GM19328 (cell line): Measurements from ENCODE around the gene IRX1.

Experiments
- ATAC-seq: cut with Tn5 transposase; IDR thresholded peaks from one replicate; pipeline ENCODE4 v1.9.1; 2021; ENCODE audit warnings: mild to moderate bottlenecking, moderate library complexity; ENCODE audit not compliant: unreplicated experiment

Gene IRX1

DNA sequence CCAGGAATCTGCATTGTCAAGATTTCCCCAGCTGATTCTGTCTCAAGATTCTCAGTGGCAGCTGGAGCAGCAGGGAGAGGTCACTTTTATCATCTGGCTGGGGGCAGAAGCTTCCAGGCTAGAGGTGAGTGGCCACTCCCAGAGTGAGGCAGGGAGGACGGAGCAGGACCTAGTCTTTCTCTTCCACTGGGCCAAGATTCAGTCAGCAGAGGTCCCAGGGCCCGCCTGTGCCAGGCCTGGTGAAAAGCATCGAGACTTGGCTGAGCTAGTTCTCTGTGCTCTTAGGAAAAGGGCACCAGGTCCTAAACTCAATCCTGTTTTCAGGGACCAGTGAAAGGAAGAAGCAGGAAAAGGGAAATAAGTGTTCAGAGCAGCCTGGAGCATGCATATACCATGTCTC is 46.6 kb downstream of the IRX1 start:
- no peak for ATAC-seq

DNA sequence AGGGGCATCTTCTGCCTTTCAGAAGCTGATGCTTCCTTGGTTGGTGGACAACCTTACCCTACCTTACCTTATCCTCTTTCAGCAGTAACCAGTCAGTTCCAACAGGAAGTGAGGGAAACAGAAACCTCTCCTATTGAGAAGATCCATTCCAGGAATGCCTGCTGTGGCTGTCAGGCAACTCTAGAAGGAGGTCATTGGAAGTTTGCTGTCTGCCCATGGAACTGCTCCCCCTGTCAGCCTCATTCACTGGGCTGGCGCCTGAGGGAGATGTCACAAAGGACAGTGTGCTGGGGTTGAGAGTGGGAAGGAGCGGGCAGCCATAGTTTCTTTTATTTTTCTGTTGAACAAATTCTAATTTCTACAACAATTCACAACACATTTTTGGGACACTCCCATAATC is 54.7 kb downstream of the IRX1 start:
- no peak for ATAC-seq

DNA sequence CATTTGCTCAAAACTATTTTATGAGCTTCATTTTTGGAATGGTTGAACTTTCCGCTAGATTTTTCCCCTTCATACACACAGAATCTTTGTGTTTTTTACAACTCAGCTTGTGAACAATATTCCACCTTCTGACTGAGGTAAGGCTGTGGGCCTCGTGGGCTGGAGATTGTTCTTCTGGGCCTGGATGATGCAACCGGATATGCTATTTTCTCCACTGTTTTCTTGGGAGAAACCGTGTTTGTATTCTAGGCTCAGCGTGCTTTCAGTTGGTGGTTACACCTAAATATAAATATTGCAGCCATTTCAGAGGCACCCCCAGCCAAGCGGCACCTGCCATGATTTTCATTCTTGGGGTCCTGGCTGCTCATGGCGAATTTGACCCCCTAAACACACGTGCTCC is 55.2 kb downstream of the IRX1 start:
- ATAC-seq, result no peak
